Measurements from ENCODE around the gene CARD10. TPM values are rescaled to one million over a fixed set of nuclear protein-coding genes. Genes with fewer than 3 reads are reported as not detected.
A peak's percentile ranks its signal among the peaks of the same experiment; 100 is the strongest.

CARD10 gene
- total and polyA plus RNA-seq, 8 donors, result 9.9 to 30.2 (median 13.9) TPM

GRCh38 chr22:37489983-37490382, 29.2 kb downstream of the CARD10 start:
- intact Hi-C loops (cut with DNase I), result no loop called here
- Histone ChIP-seq H3K27ac (no peak overlapping the region), H3K9me3 (no peaks in the 10 kb centered on the region), H3K27me3 (no peaks in the 10 kb centered on the region), H3K36me3 (peaks cover 0 to 3% (median 0%) of the 10 kb centered on the region in 3 donors), H3K4me1 (no peaks in the 10 kb centered on the region), H3K4me3 (no peak overlapping the region)
- TF ChIP-seq CTCF (IDR thresholded peaks at IDR 0.05), result no peak
- WGBS, 2 donors, result 94 to 96% methylated on average over 10 of the region's 10 CpGs
- DNase-seq, result no peak
- no peak for ATAC-seq
- FAIRE-seq, result no peak

- H3K27ac ChIP-seq, result no peak overlapping the region
- no peaks in the 10 kb centered on the region for H3K4me1 ChIP-seq
- FAIRE-seq, result no peak
- 73 to 75% methylated on average over 15 of the region's 15 CpGs for WGBS, 2 donors
- no peak for ATAC-seq
- TF ChIP-seq CTCF (IDR thresholded peaks at IDR 0.05), result no peak
- peak in 2 of 6 donors; percentile 55 to 68 for DNase-seq
- H3K27me3 ChIP-seq, result no peaks in the 10 kb centered on the region
- peaks cover 0 to 3% (median 0%) of the 10 kb centered on the region in 3 donors for H3K36me3 ChIP-seq
- intact Hi-C loops (cut with DNase I), result no loop called here
- H3K9me3 ChIP-seq, result no peaks in the 10 kb centered on the region
- no peak overlapping the region for H3K4me3 ChIP-seq
Measured at GRCh38 chr22:37488337-37489135, 30.7 kb downstream of the CARD10 start.

GRCh38 chr22:37487571-37487970, 31.6 kb downstream of the CARD10 start:
- TF ChIP-seq CTCF (IDR thresholded peaks at IDR 0.05), result no peak
- Histone ChIP-seq H3K4me1 (no peaks in the 10 kb centered on the region), H3K27ac (no peak overlapping the region), H3K4me3 (no peak overlapping the region), H3K9me3 (no peaks in the 10 kb centered on the region), H3K36me3 (peaks cover 0 to 3% (median 0%) of the 10 kb centered on the region in 3 donors), H3K27me3 (no peaks in the 10 kb centered on the region)
- WGBS, 2 donors, result 70 to 76% methylated on average over 4 of the region's 4 CpGs
- FAIRE-seq (no peak), DNase-seq (no peak), ATAC-seq (no peak)
- intact Hi-C loops (cut with DNase I), result no loop called here

- DNase-seq (peak in 2 of 6 donors; percentile 26 to 47), FAIRE-seq (no peak), ATAC-seq (no peak)
- Histone ChIP-seq H3K27me3 (no peaks in the 10 kb centered on the region), H3K4me3 (no peak overlapping the region), H3K9me3 (no peaks in the 10 kb centered on the region), H3K36me3 (no peaks in the 10 kb centered on the region), H3K4me1 (no peaks in the 10 kb centered on the region), H3K27ac (no peak overlapping the region)
- WGBS, 2 donors, result 76 to 80% methylated on average over 10 of the region's 10 CpGs
- intact Hi-C loops (cut with DNase I), result no loop called here
- no peak for TF ChIP-seq CTCF (IDR thresholded peaks at IDR 0.05)
Measured at GRCh38 chr22:37487129-37487528, 32.1 kb downstream of the CARD10 start.

- ATAC-seq, result peak; percentile 83 to 89 (median 87)
- Histone ChIP-seq H3K27ac (peak within 1 kb of the TSS in 2 of 4 donors; percentile 40 to 44), H3K27me3 (no peaks in the 10 kb centered on the region), H3K4me1 (no peaks in the 10 kb centered on the region), H3K9me3 (no peaks in the 10 kb centered on the region), H3K36me3 (no peaks in the 10 kb centered on the region), H3K4me3 (peak within 1 kb of the TSS in 3 of 4 donors; percentile 2 to 20 (median 12))
- 7 to 9% methylated on average over 23 to 24 of the region's 24 CpGs for WGBS, 2 donors
- TF ChIP-seq CTCF (IDR thresholded peaks at IDR 0.05), result no peak
- peak; percentile 52 to 84 (median 73) for DNase-seq
- no peak for FAIRE-seq
- intact Hi-C loops (cut with DNase I), result no loop called here
Measured at GRCh38 chr22:37486224-37486845, 32.9 kb downstream of the CARD10 start, which contains the start of gene MFNG. Gene MFNG (minus strand): TSS chr22:37486384. CDS start chr22:37486177, 207 bp downstream.

All from pancreas (tissue), 10 donors.